ENCODE results near the gene MSRB2.
"Not testable (repeated sequence)": the region's sequence is repeated elsewhere in the genome, so short reads cannot be mapped to it uniquely, and the experiment has no call there.

Gene MSRB2

GRCh38 chr10:23070092-23070912, 25.1 kb upstream of the MSRB2 start:
- DNase-seq (ENCODE audit: low read depth): not testable (repeated sequence)

DNA sequence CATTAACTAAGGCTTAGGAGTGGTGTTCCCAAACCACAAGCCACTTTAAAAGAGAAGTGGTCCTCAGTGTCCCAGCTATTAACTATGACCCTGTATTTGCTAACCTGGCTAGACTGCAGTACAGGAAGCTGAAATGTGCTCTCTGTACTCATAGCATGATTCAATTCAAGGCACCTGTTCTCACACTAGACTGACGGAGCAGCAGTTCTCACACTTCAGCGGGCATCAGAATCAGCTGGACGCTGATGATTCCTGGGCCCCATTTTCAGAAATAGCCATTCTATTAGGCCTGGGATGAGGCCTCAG, 24.5 kb upstream of the MSRB2 start:
- no peak for DNase-seq (ENCODE audit: low read depth)

DNA sequence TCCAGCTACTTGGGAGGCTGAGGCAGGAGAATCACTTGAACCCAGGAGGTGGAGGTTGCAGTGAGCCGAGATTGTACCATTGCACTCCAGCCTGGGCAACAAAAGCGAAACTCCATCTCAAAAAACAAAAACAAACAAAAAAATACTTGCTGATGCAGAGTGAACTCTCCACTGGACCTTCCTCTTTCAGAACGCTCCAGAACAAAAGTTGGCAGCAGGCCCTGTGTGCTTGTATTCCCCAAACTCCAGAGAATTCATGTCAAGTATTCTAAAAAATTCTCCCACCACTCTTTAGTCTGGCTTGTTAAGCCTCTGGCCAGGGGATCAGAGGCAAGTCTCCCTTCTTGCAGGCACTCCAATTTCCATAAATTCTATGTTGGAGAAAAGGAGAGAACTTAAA, 22.8 kb upstream of the MSRB2 start:
- not testable (repeated sequence) for DNase-seq (ENCODE audit: low read depth)

- DNase-seq (ENCODE audit: low read depth): no peak
Observed at GRCh38 chr10:23073527-23073926, 21.9 kb upstream of the MSRB2 start.

GRCh38 chr10:23075672-23076071, 19.7 kb upstream of the MSRB2 start:
- DNase-seq (ENCODE audit: low read depth): no peak

DNA sequence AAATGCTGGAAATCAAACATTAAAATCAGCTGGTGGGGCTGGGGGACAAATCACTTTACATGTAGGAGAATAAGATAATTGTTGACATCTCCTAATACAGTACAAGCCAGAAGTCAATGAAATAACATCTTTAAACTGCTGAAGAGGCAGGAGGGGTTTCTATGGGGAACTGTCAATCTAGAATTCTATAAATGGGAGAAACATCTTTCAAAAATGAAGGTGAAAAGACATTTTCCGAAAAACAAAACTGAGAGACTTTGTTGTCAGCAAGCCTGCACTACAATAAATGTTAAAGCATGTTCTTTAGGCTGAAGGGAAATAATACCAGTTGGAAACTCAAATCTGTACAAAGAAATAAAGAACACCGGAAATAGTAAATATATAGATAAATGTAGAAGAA, 17.3 kb upstream of the MSRB2 start:
- no peak for DNase-seq (ENCODE audit: low read depth)

DNA sequence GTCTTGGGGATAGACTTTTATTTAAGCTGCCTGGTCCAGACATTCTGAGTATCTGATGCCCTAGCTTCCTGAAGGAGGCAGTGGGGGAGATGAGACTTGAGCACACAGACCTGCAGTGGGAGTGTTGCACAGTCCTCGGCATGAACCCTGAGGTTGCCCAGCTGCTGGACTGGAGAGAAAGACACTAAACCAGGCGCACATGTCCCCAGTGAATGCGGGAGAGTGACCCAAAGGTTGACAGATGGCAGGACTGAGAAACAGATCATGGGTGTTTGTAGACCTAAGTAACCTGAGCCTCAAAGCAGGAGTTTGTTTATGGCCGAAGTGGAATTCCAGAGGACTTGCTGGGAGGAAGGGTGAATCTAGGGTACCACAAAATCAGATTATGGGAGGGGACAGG, 15.7 kb upstream of the MSRB2 start:
- no peak for DNase-seq (ENCODE audit: low read depth)

- DNase-seq (ENCODE audit: low read depth): no peak
Observed at GRCh38 chr10:23080262-23080661, 15.1 kb upstream of the MSRB2 start.

DNA sequence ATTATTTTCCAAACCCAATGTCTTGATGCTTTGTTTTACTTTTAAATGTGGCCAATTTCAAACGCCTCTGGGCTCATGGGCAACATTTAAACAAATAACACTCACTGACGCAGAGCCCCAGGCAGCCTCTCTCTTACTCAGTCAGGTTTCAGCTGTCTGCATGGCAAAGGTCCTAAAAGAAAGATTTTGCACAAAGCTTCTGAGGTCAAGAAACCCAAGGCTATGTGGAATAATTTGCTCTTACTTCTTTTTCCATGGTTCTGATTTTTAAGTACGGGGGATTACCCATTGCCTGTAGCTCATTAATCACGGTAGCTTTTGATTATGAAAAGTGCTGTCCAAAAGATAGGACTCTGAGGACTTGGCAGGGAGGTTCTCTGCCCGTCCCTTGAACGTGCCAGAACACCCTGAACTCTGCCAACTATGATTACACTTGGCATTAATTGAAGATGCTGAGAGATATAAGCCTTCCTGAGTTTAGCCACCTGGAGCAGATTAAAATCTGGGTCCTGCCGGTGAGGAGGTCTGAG, 14.1 kb upstream of the MSRB2 start:
- DNase-seq (ENCODE audit: low read depth): no peak

DNA sequence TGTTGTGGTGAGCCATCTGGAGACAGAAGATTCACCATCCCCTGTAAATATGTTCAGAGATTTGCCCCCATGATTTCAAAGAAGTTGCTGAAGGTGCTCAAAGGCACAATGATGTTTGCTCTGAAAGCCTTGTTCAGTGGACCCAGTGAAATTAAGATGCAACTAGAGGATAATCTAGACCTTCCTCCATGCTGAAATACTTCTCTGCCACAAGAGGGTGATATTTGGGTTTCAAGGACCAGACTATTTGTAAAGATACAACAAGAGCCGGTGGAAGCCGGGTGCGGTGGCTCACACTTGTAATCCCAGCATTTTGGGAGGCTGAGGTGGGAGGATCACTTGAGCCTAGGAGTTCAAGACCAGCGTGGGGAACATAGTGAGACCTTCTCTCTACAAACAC, 13.5 kb upstream of the MSRB2 start:
- no peak for DNase-seq (ENCODE audit: low read depth)

DNA sequence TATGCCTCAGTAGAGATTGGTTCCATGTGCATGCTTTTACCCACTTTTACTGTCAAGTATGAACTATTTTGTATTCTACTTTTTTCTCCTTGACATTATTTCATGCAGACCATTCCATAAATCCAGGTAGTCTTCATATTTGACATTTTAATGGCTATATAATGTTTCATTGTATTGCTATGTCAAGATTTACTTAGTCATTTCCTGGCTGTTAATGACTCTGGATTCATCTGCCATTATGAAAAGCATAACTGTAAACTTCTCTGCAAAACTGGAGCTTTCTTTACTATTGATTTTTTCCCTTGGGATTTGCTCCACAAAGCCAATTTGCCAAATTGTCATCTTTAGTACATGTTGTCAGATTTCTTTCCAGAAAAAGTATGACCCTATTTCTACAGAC, 6.8 kb upstream of the MSRB2 start:
- DNase-seq (ENCODE audit: low read depth): no peak

DNA sequence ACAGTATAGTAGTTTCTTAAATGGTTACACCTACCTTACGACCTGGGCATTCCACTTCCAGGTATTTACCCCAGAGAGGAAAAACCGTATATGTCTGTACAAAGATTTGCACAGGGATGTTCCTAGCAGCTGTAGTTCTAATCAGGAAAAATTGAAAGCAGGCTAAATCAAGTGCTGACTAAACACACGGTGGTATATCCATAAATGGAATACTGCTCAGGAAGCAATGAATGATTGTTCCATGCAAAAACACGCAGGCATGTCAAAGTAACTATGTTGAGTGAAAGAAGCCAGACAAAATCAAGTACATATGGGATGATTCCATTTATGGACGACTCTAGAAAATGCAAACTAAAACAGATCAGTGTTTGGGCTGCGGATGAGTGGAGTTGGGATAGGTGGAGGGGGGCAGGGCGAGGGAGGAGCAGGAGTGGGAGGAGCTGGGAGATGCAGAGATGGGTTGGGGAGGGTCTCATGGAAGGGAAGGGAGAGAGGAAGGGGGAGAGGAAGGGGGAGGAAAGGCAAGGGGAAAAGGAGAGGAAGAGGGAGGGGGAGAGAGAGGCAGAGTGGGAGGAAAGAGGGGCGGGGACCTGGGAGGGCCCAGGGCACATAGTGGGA, 484 bp upstream of the MSRB2 start:
- DNase-seq (ENCODE audit: low read depth): no peak

DNA sequence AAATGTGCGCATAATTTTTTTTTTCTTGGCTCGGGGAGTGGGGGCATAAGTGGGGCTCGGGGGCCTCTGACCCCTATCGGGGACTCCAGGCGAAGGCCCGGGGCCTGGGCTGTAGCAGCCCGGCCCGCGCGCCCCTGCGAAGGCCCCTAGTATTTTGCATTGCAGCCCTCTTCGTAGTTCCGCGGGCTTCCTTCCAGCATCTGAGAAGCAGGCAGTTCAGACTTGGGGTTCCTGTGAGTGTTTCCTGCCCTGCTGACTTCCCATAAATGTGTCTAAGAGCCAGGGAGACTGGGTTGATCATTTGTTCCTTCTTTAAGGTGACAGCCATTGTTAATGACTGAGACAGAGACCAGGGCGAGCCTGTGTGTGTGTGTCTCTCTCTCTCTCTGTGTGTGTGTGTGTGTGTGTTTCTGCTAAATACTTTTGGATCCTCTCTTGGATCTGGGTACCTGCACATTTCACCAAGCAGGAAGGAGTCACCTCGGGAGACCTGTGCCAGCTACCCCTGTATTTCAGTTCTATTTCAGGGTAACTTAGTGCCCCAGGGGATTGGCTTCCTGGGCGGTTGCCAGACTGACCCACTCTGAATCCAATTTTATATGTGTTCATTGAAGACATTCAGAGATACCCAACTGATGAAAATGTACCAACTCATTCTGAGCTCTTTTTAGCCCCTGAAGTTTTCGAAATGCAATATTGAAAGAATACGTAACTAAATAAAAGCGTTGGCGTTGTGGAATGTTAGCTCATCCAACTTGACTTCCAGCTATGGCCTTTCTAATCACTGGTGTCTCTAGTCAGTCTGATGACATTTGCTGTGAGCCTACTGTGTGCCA, 805 bp downstream of the MSRB2 start:
- DNase-seq (ENCODE audit: low read depth): no peak

- no peak for DNase-seq (ENCODE audit: low read depth)
Observed at GRCh38 chr10:23096802-23097549, 1.6 kb downstream of the MSRB2 start.

GRCh38 chr10:23099079-23099478, 3.7 kb downstream of the MSRB2 start:
- no peak for DNase-seq (ENCODE audit: low read depth)

DNA sequence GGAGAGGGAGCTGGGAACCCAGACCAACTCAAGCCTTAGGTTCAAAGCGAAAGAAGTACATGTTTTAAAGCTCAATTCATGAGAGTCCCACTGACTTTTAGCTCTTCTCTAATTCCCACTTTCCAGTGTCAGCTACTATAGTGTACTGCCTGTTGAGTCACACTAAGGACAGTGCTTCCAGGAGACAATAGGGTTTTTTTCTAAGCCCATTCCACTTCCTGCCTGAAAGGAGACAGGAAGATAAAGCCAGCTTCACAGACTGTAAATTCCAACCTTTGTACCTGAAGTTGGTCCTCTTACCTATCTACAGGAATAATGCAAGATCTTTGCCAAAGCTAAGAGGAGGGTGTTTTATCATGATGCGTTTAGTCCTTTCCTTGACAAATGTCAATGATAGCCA, 4.4 kb downstream of the MSRB2 start:
- no peak for DNase-seq (ENCODE audit: low read depth)

DNA sequence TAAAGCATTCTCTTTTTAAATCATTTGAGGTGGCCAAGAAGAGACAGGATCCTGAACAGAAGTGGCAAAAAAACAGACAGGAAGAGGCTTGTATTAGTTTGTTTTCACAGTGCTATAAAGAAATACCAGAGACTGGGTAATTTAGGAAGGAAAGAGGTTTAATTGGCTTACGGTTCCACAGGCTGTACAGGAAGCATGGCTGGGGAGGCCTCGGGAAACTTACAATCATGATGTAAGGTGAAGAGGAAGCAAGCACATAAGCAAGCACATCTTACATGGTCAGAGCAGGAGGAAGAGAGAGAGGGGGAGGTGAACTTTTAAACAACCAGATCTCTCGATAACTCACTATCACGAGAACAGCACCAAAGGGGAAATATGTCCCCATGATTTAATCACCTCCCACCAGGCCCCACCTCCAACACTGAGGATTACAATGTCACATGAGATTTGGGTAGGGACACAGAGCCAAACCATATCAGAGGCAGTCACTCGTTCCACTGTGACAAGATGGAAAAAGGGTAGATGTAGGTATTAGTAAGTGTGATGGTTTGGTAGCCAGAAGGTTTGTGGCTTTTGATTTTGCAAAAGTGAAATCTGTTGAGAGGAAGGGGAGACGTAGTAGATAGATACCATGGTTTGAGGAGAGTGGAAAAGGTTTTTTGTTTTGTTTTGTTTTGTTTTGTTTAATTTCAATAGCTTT, 5.1 kb downstream of the MSRB2 start:
- no peak for DNase-seq (ENCODE audit: low read depth)

DNA sequence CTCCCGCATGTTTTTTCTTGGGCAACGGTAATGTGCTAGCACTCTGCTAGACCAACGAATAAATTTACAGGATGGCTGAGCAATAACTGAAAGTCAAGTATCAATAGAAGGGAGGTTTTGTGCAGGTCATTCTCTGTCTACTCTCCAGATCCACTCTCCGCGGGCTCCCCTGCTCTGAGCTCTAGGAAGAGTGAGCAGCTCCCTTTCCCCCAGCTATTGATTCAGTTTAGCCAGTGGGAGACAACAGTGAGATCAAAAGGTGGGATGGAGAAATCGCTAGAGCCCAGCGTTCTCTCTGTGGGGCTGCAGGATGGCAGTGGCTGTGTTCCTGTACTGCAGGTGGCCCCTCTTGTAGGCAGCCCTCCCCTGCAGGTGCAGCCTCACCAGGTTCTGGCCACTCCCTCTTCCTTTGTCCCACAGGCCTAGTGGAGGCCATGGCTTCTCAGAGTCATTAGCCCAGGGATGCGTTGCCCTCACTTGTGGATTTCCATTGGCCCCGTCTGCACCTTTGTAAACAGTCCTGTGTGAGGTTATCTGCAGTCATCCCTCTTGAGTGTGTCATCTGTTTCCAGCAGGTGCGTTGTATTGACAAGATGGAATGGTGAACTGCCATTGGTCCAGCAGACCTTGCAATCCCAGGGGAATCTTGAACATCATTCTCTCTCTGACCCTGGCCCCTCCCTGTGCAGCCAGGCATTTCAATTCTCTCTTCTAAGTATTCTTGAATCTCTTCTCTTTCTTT, 11.1 kb downstream of the MSRB2 start:
- DNase-seq (ENCODE audit: low read depth): no peak

GRCh38 chr10:23110722-23111516, 15.5 kb downstream of the MSRB2 start:
- no peak for DNase-seq (ENCODE audit: low read depth)

Data from stimulated activated CD8-positive, alpha-beta memory T cell treated with anti-CD3 and anti-CD28 coated beads, Interleukin-12 subunit alpha, Interleukin-12 subunit beta, amount 100 ng/mL, for 1 hour (primary cell).